Testis (tissue), 2 donors: Measurements from ENCODE around the gene SPPL2B.

Source experiments
- CTCF ChIP-seq, 3 experiments: fragments of 450-650 bp in 2 of 3; fragments of 200-600 bp in 1 of 3; sonication (generic) in 1 of 3; IDR thresholded peaks; one replicate each; pipeline ENCODE4 v1.5.1; 2016 to 2019; ENCODE audit warnings: antibody characterized with exemption in 3 of 3, mild to moderate bottlenecking in 2 of 3, moderate library complexity in 1 of 3
- POLR2A ChIP-seq: fragments of 450-650 bp; IDR thresholded peaks from one replicate; pipeline ENCODE4 v1.6.1; 2017; ENCODE audit warnings: antibody characterized with exemption, mild to moderate bottlenecking, moderate library complexity

GRCh38 chr19:2362046-2362969 lies 33.8 kb downstream of the SPPL2B start:
- TF ChIP-seq CTCF (IDR thresholded peaks at IDR 0.05) (no peak), POLR2A (no peak)
